Esophagus squamous epithelium (tissue), 4 donors: ENCODE data around the gene PPY.

ENCODE experiments used
- CTCF ChIP-seq, 6 experiments: fragments of 450-650 bp in 4 of 6; fragments of 200-600 bp in 2 of 6; sonication (generic) in 2 of 6; IDR thresholded peaks; one replicate each; pipeline ENCODE4 v1.5.1; 2016 to 2019; ENCODE audit warnings: antibody characterized with exemption in 6 of 6, mild to moderate bottlenecking in 4 of 6, moderate library complexity in 4 of 6
- POLR2A ChIP-seq, 4 donors: fragments of 450-650 bp; IDR thresholded peaks; one replicate each; pipeline ENCODE4 v1.6.1; 2017; ENCODE audit warnings: antibody characterized with exemption in 4 of 4, mild to moderate bottlenecking in 4 of 4, moderate library complexity in 3 of 4

GRCh38 chr17:43928609-43929008, 13.7 kb downstream of the PPY start:
- TF ChIP-seq CTCF (IDR thresholded peaks at IDR 0.05), result no peak
- TF ChIP-seq POLR2A (IDR thresholded peaks at IDR 0.05), result no peak
